ENCODE measurements around the gene SHANK3. TPM values are rescaled to one million over a fixed set of nuclear protein-coding genes. Genes with fewer than 3 reads are reported as not detected.
A peak's percentile ranks its signal among the peaks of the same experiment; 100 is the strongest.

SHANK3 gene
- total and polyA plus RNA-seq, 2 of the 8 experiments (the other 6 are each of a cell fraction or from before 2014, with no cell fraction given): 1.5 to 6.0 TPM

DNA sequence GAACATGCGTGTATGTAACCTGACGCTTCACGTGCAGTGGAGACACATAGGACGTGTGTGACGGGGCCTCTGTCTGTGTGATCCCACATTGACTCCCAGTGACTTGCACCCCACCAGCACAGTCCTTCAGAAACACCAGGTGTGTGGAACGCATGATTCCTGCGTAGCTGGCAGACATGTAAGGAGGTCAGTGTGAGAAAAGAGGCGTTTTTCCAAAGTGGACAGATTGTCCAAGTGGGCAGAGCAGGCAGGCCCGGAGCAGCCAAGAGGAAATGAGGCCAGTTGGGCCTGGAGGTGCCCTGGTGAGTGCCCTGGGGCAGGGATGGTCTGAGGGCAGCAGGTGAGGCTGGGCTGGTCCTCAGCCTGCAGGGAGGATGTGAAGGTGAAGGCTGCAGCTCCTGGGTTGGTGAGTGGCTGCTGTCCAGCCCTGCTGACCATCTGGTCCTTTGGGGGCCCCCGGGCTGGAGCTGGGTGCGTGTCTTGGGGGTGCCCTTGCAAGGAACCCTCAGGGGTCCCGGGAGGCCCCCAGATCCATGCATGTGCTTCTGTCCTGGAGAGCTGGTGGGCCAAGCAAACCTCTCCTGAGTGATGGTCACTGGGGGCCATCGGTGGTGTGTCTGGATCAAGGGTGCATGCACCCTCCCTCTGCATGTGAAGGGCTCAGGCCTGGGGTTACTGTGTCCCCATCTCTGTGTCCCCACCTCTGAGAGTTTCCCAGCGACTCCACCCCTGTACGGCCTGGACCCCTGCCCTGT lies 26.6 kb downstream of the SHANK3 start:
- Histone ChIP-seq H3K18ac (ENCODE audit: extremely low read depth, low read length) (no peak overlapping the region), H3K23ac (ENCODE audit: insufficient read length) (no peak overlapping the region), H2AFZ (ENCODE audit: low read length) (no peak overlapping the region), H3K79me1 (ENCODE audit: low read depth, low read length) (no peaks in the 10 kb centered on the region), H3K23me2 (ENCODE audit: low read depth, low read length) (peaks cover 5% of the 10 kb centered on the region; the same call in 1 of the 2 replicates), H2BK20ac (ENCODE audit: low read length) (no peak overlapping the region), H4K8ac (ENCODE audit: extremely low read depth, insufficient read depth, low read length) (no peak overlapping the region), H3K4ac (replicated peaks; ENCODE audit: insufficient read length, low read depth, low read length) (no peak overlapping the region), H3K27me3 (replicated peaks in 1 of 4; ENCODE audit: control insufficient read depth in 3 of 4, extremely low read depth in 1 of 4, insufficient read depth in 3 of 4, low read length in 3 of 4) (peaks cover 6 to 24% (median 14%) of the 10 kb centered on the region in 4 experiments; a peak in 6 of 7 replicates), H2BK15ac (ENCODE audit: low read length) (no peak overlapping the region), H2BK5ac (ENCODE audit: low read depth, low read length) (no peak overlapping the region), H2BK120ac (replicated peaks; ENCODE audit: low read depth, low read length) (no peak overlapping the region), H2BK12ac (ENCODE audit: low read depth, low read length) (0 out of 2 replicates have a peak overlapping the region, but pooled peaks have one; percentile 87), H3K56ac (replicated peaks; ENCODE audit: insufficient read length, low read depth, low read length) (no peak overlapping the region), H4K91ac (replicated peaks; ENCODE audit: insufficient read length, low read length) (no peak overlapping the region), H3K36me3 (ENCODE audit: control insufficient read depth in 2 of 4, insufficient read depth in 4 of 4, low read length in 3 of 4) (peaks cover 0 to 2% (median 0%) of the 10 kb centered on the region in 4 experiments; a peak in 1 of 8 replicates), H2AK5ac (ENCODE audit: low read depth, low read length) (no peak overlapping the region), H3K4me2 (ENCODE audit: insufficient read depth in 1 of 2, low read depth in 2 of 2, low read length in 2 of 2) (no peak overlapping the region), H3K9ac (replicated peaks in 1 of 4; ENCODE audit: extremely low read depth in 1 of 4, low read depth in 3 of 4, low read length in 3 of 4) (no peak overlapping the region), H4K5ac (ENCODE audit: insufficient read length, low read depth, low read length) (no peak overlapping the region), H4K20me1 (replicated peaks in 1 of 2; ENCODE audit: control insufficient read depth in 1 of 2, insufficient read depth in 2 of 2, low read length in 2 of 2) (peaks cover 5 to 21% of the 10 kb centered on the region in 2 experiments), H3K27ac (ENCODE audit: low read depth, low read length) (no peak overlapping the region), H3K4me1 (replicated peaks in 1 of 4; ENCODE audit: control insufficient read depth in 3 of 4, insufficient read depth in 4 of 4, low read length in 3 of 4) (peaks cover 0 to 10% (median 0%) of the 10 kb centered on the region in 4 experiments; a peak in 4 of 7 replicates), H3K14ac (ENCODE audit: insufficient read length) (no peak overlapping the region), H3K9me3 (ENCODE audit: insufficient read depth in 2 of 2, low read depth in 1 of 2, low read length in 1 of 2) (no peaks in the 10 kb centered on the region), H3K4me3 (ENCODE audit: extremely low read depth in 1 of 4, insufficient read depth in 2 of 4, low read depth in 3 of 4, low read length in 4 of 4) (no peak overlapping the region), H3K79me2 (ENCODE audit: control insufficient read depth in 1 of 2, insufficient read depth in 2 of 2, low read length in 2 of 2) (no peaks in the 10 kb centered on the region)
- FAIRE-seq (no peak), DNase-seq (ENCODE audit: low read depth in 1 of 2, low spot score in 2 of 2) (no peak)
- WGBS, 2 experiments (ENCODE audit: extremely low coverage in 1 of 2, insufficient coverage in 1 of 2, insufficient read length in 1 of 2, insufficient replicate concordance in 2 of 2, low coverage in 1 of 2, low lambda C conversion rate in 2 of 2, missing lambda C conversion rate in 1 of 2): 83% methylated on average over 14 of the region's 15 CpGs; no CpG with 5 or more reads in 1 of the 2 experiments
- ChIA-PET CTCF (ENCODE audit: partially characterized antibody) (interaction anchor here (0.6 to 11.2 kb wide), 31 partner anchors 8 to 337 kb away, joined by 3 to 281 read pairs (median 5); partner anchors contain the start of genes ARSA, CPT1B and SHANK3), POLR2A (ENCODE audit: partially characterized antibody) (interaction anchor here (0.9 to 1.6 kb wide), 2 partner anchors 72 to 253 kb away, joined by 3 to 4 read pairs; no protein-coding TSS in a partner anchor)
- TF ChIP-seq, protein P1, sequence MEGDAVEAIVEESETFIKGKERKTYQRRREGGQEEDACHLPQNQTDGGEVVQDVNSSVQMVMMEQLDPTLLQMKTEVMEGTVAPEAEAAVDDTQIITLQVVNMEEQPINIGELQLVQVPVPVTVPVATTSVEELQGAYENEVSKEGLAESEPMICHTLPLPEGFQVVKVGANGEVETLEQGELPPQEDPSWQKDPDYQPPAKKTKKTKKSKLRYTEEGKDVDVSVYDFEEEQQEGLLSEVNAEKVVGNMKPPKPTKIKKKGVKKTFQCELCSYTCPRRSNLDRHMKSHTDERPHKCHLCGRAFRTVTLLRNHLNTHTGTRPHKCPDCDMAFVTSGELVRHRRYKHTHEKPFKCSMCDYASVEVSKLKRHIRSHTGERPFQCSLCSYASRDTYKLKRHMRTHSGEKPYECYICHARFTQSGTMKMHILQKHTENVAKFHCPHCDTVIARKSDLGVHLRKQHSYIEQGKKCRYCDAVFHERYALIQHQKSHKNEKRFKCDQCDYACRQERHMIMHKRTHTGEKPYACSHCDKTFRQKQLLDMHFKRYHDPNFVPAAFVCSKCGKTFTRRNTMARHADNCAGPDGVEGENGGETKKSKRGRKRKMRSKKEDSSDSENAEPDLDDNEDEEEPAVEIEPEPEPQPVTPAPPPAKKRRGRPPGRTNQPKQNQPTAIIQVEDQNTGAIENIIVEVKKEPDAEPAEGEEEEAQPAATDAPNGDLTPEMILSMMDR (IDR thresholded peaks at IDR 0.05; ENCODE audit: control extremely low read depth in 1 of 3, insufficient read depth in 1 of 3, low read depth in 1 of 3, low read length in 3 of 3): no peak
- TF ChIP-seq RXRA (IDR thresholded peaks at IDR 0.05; ENCODE audit: insufficient read depth, low read depth, low read length) (no peak), KDM4A (IDR thresholded peaks at IDR 0.05; ENCODE audit: low read depth, low read length, severe bottlenecking) (no peak), SAP30 (IDR thresholded peaks at IDR 0.05; ENCODE audit: insufficient read depth, insufficient replicate concordance, low read length) (no peak), CHD1 (IDR thresholded peaks at IDR 0.05; ENCODE audit: low read depth, low read length) (no peak), SIN3A (conservative IDR thresholded peaks at IDR 0.05 in 1 of 2, IDR thresholded peaks at IDR 0.05 in 1 of 2; ENCODE audit: low read depth in 1 of 2, low read length in 2 of 2) (no peak), NRF1 (IDR thresholded peaks at IDR 0.05; ENCODE audit: low read depth, low read length) (no peak)
- TF ChIP-seq, protein P2, sequence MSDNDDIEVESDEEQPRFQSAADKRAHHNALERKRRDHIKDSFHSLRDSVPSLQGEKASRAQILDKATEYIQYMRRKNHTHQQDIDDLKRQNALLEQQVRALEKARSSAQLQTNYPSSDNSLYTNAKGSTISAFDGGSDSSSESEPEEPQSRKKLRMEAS (IDR thresholded peaks at IDR 0.05): no peak
